ENCODE data around the gene FBXL12.

FBXL12 gene

GRCh38 chr19:9835507-9835949 lies 16.6 kb upstream of the FBXL12 start:
- Histone ChIP-seq H3K27me3 (ENCODE audit: low read depth, low read length) (no peaks in the 10 kb centered on the region), H3K9me3 (ENCODE audit: insufficient read depth, low read length) (no peaks in the 10 kb centered on the region), H2AFZ (ENCODE audit: low read depth, low read length) (no peak overlapping the region), H3K4me2 (ENCODE audit: low read length) (peak overlapping the region; percentile 82), H3K27ac (ENCODE audit: low read length) (no peak overlapping the region), H3K4me1 (ENCODE audit: low read length) (peaks cover 12% of the 10 kb centered on the region), H3K9ac (ENCODE audit: low read length) (peak overlapping the region; percentile 76), H3K4me3 (ENCODE audit: low read length) (peak overlapping the region; percentile 86), H4K20me1 (ENCODE audit: insufficient read depth, low read length) (peaks cover 5% of the 10 kb centered on the region; the same call in 1 of the 2 replicates), H3K36me3 (replicated peaks; ENCODE audit: low read depth, low read length) (peaks cover 20% of the 10 kb centered on the region), H3K79me2 (ENCODE audit: low read length) (peaks cover 26% of the 10 kb centered on the region)
- no peak for TF ChIP-seq EZH2phosphoT487 (IDR thresholded peaks at IDR 0.05; ENCODE audit: low read depth)
- TF ChIP-seq, protein P1, sequence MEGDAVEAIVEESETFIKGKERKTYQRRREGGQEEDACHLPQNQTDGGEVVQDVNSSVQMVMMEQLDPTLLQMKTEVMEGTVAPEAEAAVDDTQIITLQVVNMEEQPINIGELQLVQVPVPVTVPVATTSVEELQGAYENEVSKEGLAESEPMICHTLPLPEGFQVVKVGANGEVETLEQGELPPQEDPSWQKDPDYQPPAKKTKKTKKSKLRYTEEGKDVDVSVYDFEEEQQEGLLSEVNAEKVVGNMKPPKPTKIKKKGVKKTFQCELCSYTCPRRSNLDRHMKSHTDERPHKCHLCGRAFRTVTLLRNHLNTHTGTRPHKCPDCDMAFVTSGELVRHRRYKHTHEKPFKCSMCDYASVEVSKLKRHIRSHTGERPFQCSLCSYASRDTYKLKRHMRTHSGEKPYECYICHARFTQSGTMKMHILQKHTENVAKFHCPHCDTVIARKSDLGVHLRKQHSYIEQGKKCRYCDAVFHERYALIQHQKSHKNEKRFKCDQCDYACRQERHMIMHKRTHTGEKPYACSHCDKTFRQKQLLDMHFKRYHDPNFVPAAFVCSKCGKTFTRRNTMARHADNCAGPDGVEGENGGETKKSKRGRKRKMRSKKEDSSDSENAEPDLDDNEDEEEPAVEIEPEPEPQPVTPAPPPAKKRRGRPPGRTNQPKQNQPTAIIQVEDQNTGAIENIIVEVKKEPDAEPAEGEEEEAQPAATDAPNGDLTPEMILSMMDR (IDR thresholded peaks at IDR 0.05; ENCODE audit: low read depth, low read length), result no peak

DNA sequence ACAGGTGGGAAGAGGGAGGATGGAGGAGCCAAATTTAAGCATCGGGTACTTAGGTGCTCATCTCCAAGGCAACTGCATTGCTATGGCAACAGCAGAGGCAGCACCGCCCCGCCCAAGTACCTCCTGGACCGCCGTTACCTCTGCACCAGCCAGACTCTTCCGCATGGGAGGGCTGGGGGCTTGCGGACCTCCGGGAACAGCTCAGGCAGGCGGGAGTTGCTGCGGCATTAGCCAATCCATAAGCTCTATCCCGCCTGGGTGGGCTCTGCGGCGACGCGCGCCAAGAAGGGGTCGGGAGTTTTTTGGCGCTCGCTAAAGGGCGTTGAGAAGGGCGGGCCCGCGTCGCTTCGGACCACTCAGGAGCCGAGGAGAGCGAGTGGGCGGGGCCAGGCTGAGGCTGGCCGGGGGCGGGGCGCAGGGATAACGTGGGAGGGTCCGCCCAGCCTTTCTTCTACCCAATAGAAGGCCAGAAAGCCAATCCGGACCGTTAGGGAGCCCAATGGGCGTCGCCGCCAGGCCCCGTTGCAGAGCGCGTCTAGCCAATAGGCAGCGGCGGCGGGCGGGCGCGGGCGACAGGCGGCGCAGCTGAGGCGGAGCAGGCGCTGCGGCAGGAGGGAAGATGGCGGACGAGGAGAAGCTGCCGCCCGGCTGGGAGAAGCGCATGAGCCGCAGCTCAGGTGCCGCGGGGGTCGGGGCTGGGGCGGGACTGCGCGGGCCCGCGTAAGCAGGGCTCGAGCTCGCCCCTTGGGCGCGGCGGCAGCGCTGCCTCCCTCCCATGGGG lies 16.0 kb upstream of the FBXL12 start, which contains the start of gene PIN1:
Gene PIN1 (plus strand): TSS at position 593 of the 781 bp plus-strand sequence. CDS start 27 bp downstream, at position 620.
- Histone ChIP-seq H4K20me1 (ENCODE audit: insufficient read depth, low read length) (peaks cover 5% of the 10 kb centered on the region; the same call in 1 of the 2 replicates), H3K9me3 (ENCODE audit: insufficient read depth, low read length) (no peaks in the 10 kb centered on the region), H2AFZ (ENCODE audit: low read depth, low read length) (peak within 1 kb of the TSS; percentile 91), H3K79me2 (ENCODE audit: low read length) (peaks cover 32% of the 10 kb centered on the region), H3K36me3 (replicated peaks; ENCODE audit: low read depth, low read length) (peaks cover 20% of the 10 kb centered on the region), H3K9ac (ENCODE audit: low read length) (peak within 1 kb of the TSS; percentile 76), H3K27me3 (ENCODE audit: low read depth, low read length) (no peaks in the 10 kb centered on the region), H3K4me1 (ENCODE audit: low read length) (peaks cover 12% of the 10 kb centered on the region), H3K4me3 (ENCODE audit: low read length) (peak within 1 kb of the TSS; percentile 86), H3K4me2 (ENCODE audit: low read length) (peak within 1 kb of the TSS; percentile 82), H3K27ac (ENCODE audit: low read length) (no peak within 1 kb of the TSS)
- no peak for TF ChIP-seq EZH2phosphoT487 (IDR thresholded peaks at IDR 0.05; ENCODE audit: low read depth)
- TF ChIP-seq, protein P1 (IDR thresholded peaks at IDR 0.05; ENCODE audit: low read depth, low read length), result peak; percentile 39

DNA sequence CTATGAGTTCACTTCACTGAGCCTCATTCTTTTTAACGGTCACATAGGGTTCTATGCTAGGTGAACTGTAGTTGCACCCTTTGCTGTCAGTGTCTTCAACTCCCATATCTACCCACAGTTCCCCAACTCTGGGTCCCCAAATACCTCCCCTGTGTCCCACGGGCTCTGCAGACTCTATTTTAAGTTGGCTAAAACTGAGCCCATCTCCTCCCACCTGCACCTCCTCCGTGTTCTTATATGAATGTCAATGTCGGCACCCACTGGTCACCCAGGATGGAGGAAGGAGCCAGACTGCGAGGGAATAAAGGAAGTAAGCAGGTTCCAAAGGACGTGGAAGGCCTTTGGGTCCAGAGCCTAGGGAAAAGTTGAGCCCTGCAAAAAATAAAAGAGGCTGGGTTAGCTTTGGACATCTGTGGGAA lies 15.4 kb upstream of the FBXL12 start:
- peaks cover 38% of the 10 kb centered on the region for H3K79me2 ChIP-seq (ENCODE audit: low read length)
- peaks cover 5% of the 10 kb centered on the region; the same call in 1 of the 2 replicates for H4K20me1 ChIP-seq (ENCODE audit: insufficient read depth, low read length)
- peaks cover 23% of the 10 kb centered on the region for H3K36me3 ChIP-seq (replicated peaks; ENCODE audit: low read depth, low read length)
- H3K4me3 ChIP-seq (ENCODE audit: low read length), result peak overlapping the region; percentile 84
- H3K9me3 ChIP-seq (ENCODE audit: insufficient read depth, low read length), result no peaks in the 10 kb centered on the region
- H3K4me2 ChIP-seq (ENCODE audit: low read length), result peak overlapping the region; percentile 49
- no peak overlapping the region for H3K27ac ChIP-seq (ENCODE audit: low read length)
- no peaks in the 10 kb centered on the region for H3K27me3 ChIP-seq (ENCODE audit: low read depth, low read length)
- no peak overlapping the region for H2AFZ ChIP-seq (ENCODE audit: low read depth, low read length)
- H3K9ac ChIP-seq (ENCODE audit: low read length), result peak overlapping the region; percentile 53
- TF ChIP-seq EZH2phosphoT487 (IDR thresholded peaks at IDR 0.05; ENCODE audit: low read depth), result no peak
- TF ChIP-seq, protein P1 (IDR thresholded peaks at IDR 0.05; ENCODE audit: low read depth, low read length), result no peak
- peaks cover 12% of the 10 kb centered on the region for H3K4me1 ChIP-seq (ENCODE audit: low read length)

DNA sequence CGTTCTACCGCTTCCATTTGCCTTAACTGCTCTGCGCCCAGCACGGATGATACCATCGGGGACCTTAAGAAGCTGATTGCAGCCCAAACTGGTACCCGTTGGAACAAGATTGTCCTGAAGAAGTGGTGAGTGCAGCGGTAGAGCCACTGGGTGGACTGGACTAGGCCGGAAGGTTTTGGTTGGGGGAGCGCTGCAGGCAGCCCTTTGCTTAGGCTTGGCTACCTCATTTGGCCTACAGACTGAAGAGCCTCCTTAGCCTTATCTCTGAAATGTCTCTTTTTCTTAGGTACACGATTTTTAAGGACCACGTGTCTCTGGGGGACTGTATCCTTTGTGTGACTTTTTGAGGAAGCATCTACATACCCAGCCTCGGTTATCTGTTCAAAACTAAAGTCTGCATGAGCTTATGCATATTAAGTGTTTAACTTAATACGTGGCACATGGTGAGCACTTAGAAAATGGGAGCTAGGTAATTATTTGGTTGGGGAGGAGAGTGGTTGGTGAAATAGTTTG lies 9.7 kb upstream of the FBXL12 start:
- H3K27ac ChIP-seq (ENCODE audit: low read length), result peak overlapping the region; percentile 48
- TF ChIP-seq, protein P1 (IDR thresholded peaks at IDR 0.05; ENCODE audit: low read depth, low read length), result no peak
- TF ChIP-seq EZH2phosphoT487 (IDR thresholded peaks at IDR 0.05; ENCODE audit: low read depth), result no peak

More for the DNA sequence above, 9.7 kb upstream of the FBXL12 start:
- peaks cover 54% of the 10 kb centered on the region for H3K79me2 ChIP-seq (ENCODE audit: low read length)
- no peaks in the 10 kb centered on the region for H3K27me3 ChIP-seq (ENCODE audit: low read depth, low read length)
- H3K9ac ChIP-seq (ENCODE audit: low read length), result peak overlapping the region; percentile 86
- H3K9me3 ChIP-seq (ENCODE audit: insufficient read depth, low read length), result no peaks in the 10 kb centered on the region
- H3K4me3 ChIP-seq (ENCODE audit: low read length), result peak overlapping the region; percentile 94
- H3K4me2 ChIP-seq (ENCODE audit: low read length), result peak overlapping the region; percentile 99
- no peak overlapping the region for H2AFZ ChIP-seq (ENCODE audit: low read depth, low read length)
- H3K4me1 ChIP-seq (ENCODE audit: low read length), result peaks cover 5% of the 10 kb centered on the region
- peaks cover 25% of the 10 kb centered on the region for H3K36me3 ChIP-seq (replicated peaks; ENCODE audit: low read depth, low read length)
- peaks cover 6% of the 10 kb centered on the region; the same call in 1 of the 2 replicates for H4K20me1 ChIP-seq (ENCODE audit: insufficient read depth, low read length)

Data from OCI-LY3 (cell line).